ENCODE measurements around the gene ANKRD34C.

- TF ChIP-seq CTCF (IDR thresholded peaks at IDR 0.05; ENCODE audit: low read length) (no peak), EZH2 (optimal IDR thresholded peaks at IDR 0.05; ENCODE audit: low read depth, low read length) (no peak), EZH2phosphoT487 (IDR thresholded peaks at IDR 0.05; ENCODE audit: low read length) (no peak)
These were observed 25.1 kb upstream of the ANKRD34C start for GRCh38 chr15:79257454-79257853.

All from MM.1S (cell line).